ENCODE results near the gene GNPDA2. TPM values are rescaled to one million over a fixed set of nuclear protein-coding genes. Genes with fewer than 3 reads are reported as not detected.

GNPDA2 gene
- total RNA-seq, 1 donor, result 41.4 TPM

DNA sequence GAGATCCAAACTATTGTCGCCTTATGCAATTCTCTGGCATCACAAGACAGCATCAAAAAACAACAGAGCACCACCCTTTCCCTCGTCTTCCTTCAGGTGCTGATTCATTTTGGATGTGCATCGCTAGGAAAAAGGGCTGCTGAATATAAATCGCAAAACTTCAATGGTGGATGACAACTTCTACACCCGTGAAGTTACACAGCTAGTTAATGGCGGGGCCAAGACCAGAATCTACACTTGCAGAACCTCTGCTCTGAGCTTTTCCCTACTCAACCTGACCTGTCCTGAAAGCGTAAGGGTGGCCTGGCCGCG lies 674 bp downstream of the GNPDA2 start:
- TF ChIP-seq, protein P1, sequence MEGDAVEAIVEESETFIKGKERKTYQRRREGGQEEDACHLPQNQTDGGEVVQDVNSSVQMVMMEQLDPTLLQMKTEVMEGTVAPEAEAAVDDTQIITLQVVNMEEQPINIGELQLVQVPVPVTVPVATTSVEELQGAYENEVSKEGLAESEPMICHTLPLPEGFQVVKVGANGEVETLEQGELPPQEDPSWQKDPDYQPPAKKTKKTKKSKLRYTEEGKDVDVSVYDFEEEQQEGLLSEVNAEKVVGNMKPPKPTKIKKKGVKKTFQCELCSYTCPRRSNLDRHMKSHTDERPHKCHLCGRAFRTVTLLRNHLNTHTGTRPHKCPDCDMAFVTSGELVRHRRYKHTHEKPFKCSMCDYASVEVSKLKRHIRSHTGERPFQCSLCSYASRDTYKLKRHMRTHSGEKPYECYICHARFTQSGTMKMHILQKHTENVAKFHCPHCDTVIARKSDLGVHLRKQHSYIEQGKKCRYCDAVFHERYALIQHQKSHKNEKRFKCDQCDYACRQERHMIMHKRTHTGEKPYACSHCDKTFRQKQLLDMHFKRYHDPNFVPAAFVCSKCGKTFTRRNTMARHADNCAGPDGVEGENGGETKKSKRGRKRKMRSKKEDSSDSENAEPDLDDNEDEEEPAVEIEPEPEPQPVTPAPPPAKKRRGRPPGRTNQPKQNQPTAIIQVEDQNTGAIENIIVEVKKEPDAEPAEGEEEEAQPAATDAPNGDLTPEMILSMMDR (IDR thresholded peaks at IDR 0.05; ENCODE audit: insufficient read depth, low read length), result no peak
- DNase-seq (ENCODE audit: low read depth), result peak; percentile 36
- H3K4me3 ChIP-seq (ENCODE audit: low read depth, low read length), result peak overlapping the region; percentile 92

DNA sequence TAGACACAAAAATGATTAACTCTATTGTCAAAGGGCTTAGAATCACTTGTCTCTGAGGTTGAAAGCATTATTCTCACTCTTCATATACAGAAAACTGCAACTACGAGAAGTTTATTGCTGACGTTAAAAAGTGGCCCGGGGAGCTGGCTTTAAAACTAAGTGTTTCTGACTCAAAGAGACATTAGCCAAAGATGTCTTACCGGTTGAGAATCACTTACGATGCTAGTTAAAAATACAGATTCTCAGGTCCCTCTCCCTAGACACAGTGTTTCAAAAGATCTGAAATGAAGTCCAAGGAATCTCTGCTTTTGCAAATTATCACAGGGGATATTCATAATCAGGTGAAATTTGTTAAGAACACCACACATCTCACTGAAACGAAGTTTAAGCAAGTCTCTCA lies 1.2 kb downstream of the GNPDA2 start:
- DNase-seq (ENCODE audit: low read depth), result peak; percentile 32
- TF ChIP-seq, protein P1 (IDR thresholded peaks at IDR 0.05; ENCODE audit: insufficient read depth, low read length), result no peak
- H3K4me3 ChIP-seq (ENCODE audit: low read depth, low read length), result peak overlapping the region; percentile 92

DNA sequence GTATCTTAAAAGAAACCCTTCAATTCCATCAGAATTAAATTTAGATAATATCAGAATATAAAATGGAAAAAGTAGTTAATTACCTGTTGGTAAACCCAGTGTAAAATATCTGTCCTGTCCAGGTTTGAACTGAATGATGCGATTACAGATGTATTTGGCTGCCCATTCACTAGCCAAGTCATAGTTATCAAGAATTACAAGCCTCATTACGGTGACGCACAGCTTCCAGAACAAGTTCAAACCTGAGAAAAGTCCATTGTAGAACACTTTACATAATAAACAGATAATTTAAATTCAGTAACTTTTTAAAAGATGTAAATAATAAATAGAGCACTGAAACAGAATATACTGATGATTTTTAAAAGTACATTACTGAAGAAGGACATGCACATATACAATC lies 4.4 kb downstream of the GNPDA2 start:
- no peak for DNase-seq (ENCODE audit: low read depth)
- H3K4me3 ChIP-seq (ENCODE audit: low read depth, low read length), result no peak overlapping the region
- TF ChIP-seq, protein P1 (IDR thresholded peaks at IDR 0.05; ENCODE audit: insufficient read depth, low read length), result no peak

DNA sequence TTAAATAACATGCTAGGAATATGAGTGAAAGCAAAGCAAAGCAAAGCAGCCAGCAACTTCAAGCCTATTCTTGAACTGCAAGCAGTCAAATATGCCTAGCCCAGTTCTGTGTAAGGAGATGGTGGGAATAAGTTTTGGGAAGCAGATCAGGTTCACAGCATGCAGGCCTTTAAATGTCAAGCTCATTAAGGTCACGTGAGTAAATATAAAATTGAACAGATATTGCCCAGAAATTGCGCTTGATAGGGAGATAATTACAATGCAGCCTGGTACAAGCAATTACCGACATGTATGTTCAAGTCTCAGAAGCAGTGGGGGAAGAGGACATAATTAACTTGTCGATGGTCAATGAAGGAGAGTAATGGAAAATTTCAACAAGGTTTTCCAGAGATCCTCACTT lies 6.0 kb downstream of the GNPDA2 start:
- no peak overlapping the region for H3K4me3 ChIP-seq (ENCODE audit: low read depth, low read length)
- TF ChIP-seq, protein P1 (IDR thresholded peaks at IDR 0.05; ENCODE audit: insufficient read depth, low read length), result no peak
- no peak for DNase-seq (ENCODE audit: low read depth)

DNA sequence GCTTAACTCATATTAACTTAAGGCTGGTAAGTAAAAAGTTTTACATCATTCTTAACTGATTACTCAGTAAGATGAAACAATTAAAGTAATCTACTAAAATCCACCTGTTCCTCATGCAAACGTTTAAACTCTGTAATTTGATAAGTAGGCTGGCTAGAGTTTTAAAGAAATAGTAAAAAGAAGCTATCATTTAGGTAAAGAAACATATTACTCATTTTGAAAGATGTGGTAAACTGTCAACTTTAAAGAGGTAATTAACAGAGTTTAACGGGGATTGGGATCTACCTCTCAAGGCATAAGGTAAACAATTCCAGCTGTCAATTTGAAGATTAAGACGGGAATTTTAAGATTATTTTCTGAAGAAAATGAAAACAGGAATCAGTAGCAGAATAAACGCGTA lies 9.8 kb downstream of the GNPDA2 start:
- no peak overlapping the region for H3K4me3 ChIP-seq (ENCODE audit: low read depth, low read length)

DNA sequence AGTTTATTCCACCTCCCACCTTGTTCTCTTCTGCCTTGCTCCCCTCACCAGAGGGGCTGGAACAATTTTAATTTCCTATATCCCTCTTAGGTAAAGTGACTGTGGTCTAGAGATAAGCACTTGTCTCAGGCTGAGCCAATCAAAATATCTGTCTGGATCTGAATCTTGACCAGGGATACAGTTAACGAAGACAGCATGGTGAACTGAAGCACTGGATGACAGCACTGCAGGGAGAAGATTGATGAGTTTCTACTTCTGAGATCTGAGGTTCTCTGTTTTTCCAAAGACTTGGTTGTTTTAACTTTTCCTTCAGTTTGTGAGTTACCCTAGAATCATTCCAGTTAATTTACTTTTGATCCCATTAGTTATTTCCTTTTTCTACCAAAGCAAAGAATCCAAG lies 13.2 kb downstream of the GNPDA2 start:
- H3K4me3 ChIP-seq (ENCODE audit: low read depth, low read length), result no peak overlapping the region
- TF ChIP-seq, protein P1 (IDR thresholded peaks at IDR 0.05; ENCODE audit: insufficient read depth, low read length), result no peak
- no peak for DNase-seq (ENCODE audit: low read depth)

More for the DNA sequence above, 9.8 kb downstream of the GNPDA2 start:
- no peak for DNase-seq (ENCODE audit: low read depth)
- TF ChIP-seq, protein P1 (IDR thresholded peaks at IDR 0.05; ENCODE audit: insufficient read depth, low read length), result no peak

DNA sequence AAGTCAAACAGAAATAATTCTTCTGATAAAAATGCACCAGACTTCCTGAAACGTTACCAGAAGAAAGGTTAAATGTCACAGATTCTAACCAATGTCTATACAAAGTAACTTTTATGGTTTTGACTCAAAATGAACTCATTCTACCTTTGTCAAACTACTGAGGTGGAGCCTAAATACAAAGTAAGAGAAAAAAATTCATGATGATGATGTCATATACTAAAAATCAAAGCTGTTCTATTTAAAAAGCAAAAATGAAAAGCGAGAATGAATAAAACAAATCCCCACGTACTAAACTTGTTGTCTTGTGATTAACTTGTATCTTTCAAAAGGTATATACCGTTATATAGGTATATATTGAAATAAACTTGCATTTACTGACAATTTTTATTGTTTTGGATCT lies 21.7 kb downstream of the GNPDA2 start:
- H3K4me3 ChIP-seq (ENCODE audit: low read depth, low read length), result no peak overlapping the region
- no peak for DNase-seq (ENCODE audit: low read depth)

More for the DNA sequence above, 21.7 kb downstream of the GNPDA2 start:
- TF ChIP-seq, protein P1 (IDR thresholded peaks at IDR 0.05; ENCODE audit: insufficient read depth, low read length), result no peak
